GM23248 (cell line): ENCODE data around the gene TOLLIP. TPM values are rescaled to one million over a fixed set of nuclear protein-coding genes. Genes with fewer than 3 reads are reported as not detected.

Experiments used
- DNase-seq: peaks from one replicate; pipeline ENCODE4 v3.0.0-alpha.2; 2015
- H2AFZ ChIP-seq: fragments of 200-600 bp; sonication (generic); 2 replicates; pipeline ENCODE4 v1.6.1; 2016; ENCODE audit warnings: antibody characterized with exemption
- H3F3A ChIP-seq: fragments of 200-600 bp; sonication (generic); 2 replicates; pipeline ENCODE4 v1.6.1; 2016; ENCODE audit warnings: mild to moderate bottlenecking, antibody characterized with exemption, mixed run types; ENCODE audit not compliant: insufficient read depth
- H3K27ac ChIP-seq: fragments of 200-600 bp; sonication (generic); 2 replicates; pipeline ENCODE4 v1.5.1; 2016; ENCODE audit warnings: mild to moderate bottlenecking
- H3K27me3 ChIP-seq: fragments of 200-600 bp; sonication (generic); replicated peaks from 2 replicates; pipeline ENCODE4 v1.6.1; 2016; ENCODE audit warnings: mild to moderate bottlenecking; ENCODE audit not compliant: insufficient read depth
- H3K36me3 ChIP-seq: fragments of 200-600 bp; sonication (generic); 2 replicates; pipeline ENCODE4 v1.6.1; 2016; ENCODE audit warnings: low read depth, mild to moderate bottlenecking
- H3K4me1 ChIP-seq: fragments of 200-600 bp; sonication (generic); 2 replicates; pipeline ENCODE4 v1.6.1; 2016; ENCODE audit warnings: mild to moderate bottlenecking; ENCODE audit not compliant: insufficient read depth
- H3K4me2 ChIP-seq: fragments of 200-600 bp; sonication (generic); one replicate; pipeline ENCODE4 v1.6.1; 2016; ENCODE audit warnings: mild to moderate bottlenecking; ENCODE audit not compliant: unreplicated experiment
- H3K4me3 ChIP-seq: fragments of 200-600 bp; sonication (generic); 2 replicates; pipeline ENCODE4 v1.5.1; 2016; ENCODE audit warnings: mild to moderate bottlenecking
- H3K79me2 ChIP-seq: fragments of 200-600 bp; sonication (generic); 2 replicates; pipeline ENCODE4 v1.6.1; 2016; ENCODE audit warnings: mild to moderate bottlenecking; ENCODE audit not compliant: insufficient read depth
- H3K9ac ChIP-seq: fragments of 200-600 bp; sonication (generic); 2 replicates; pipeline ENCODE4 v1.6.1; 2016; ENCODE audit warnings: mild to moderate bottlenecking
- H3K9me2 ChIP-seq: fragments of 200-600 bp; sonication (generic); 2 replicates; pipeline ENCODE4 v1.6.1; 2016; ENCODE audit warnings: mixed run types, mild to moderate bottlenecking, moderate library complexity; ENCODE audit not compliant: insufficient read depth
- H3K9me3 ChIP-seq: fragments of 200-600 bp; sonication (generic); one replicate; pipeline ENCODE4 v1.6.1; 2017; ENCODE audit warnings: low read depth
- H4K20me1 ChIP-seq: fragments of 200-600 bp; sonication (generic); 2 replicates; pipeline ENCODE4 v1.6.0; 2016; ENCODE audit not compliant: insufficient read depth
- EZH2 ChIP-seq: fragments of 200-600 bp; sonication (generic); IDR thresholded peaks from 2 replicates; pipeline ENCODE4 v1.6.1; 2018; ENCODE audit warnings: antibody characterized with exemption, mild to moderate bottlenecking; ENCODE audit not compliant: insufficient read depth, poor library complexity, severe bottlenecking
- EZH2phosphoT487 ChIP-seq: fragments of 200-600 bp; sonication (generic); IDR thresholded peaks from 2 replicates; pipeline ENCODE4 v1.6.1; 2018; ENCODE audit warnings: antibody characterized with exemption, moderate library complexity, mild to moderate bottlenecking, low read depth; ENCODE audit not compliant: insufficient read depth
- WGBS, 2 experiments: methylation state at CpG; one replicate each; pipeline ENCODE4 v1.1.6; 2015 to 2017; ENCODE audit warnings: low lambda C conversion rate in 2 of 2, low coverage in 1 of 2; ENCODE audit errors: missing lambda C conversion rate in 2 of 2; 5-methylcytosine and 5-hydroxymethylcytosine counted together
- in situ Hi-C: fragments of 300-500 bp; cut with MboI; formaldehyde crosslinking; loops from 2 replicates; pipeline ENCODE4 v1.15.0; 2020
- polyA plus RNA-seq: library from polyadenylated mRNA; unstranded; fragments of >200 nt; fragmentation: Nextera tagmentation; extraction: Ambion mirVana; gene quantifications from 2 replicates; pipeline ENCODE4 v1.2.1, GENCODE V29; 2016
- total RNA-seq: library from RNA; depleted of rRNA; stranded (reverse); fragments of >200 nt; shearing (Covaris generic); gene quantifications from 2 replicates; pipeline ENCODE4 v1.2.3, GENCODE V29; 2014

The TOLLIP gene
- total and polyA plus RNA-seq, 2 experiments from 2014 or later, result 27.3 to 57.7 TPM

GRCh38 chr11:1323774-1324173 lies 14.3 kb upstream of the TOLLIP start:
- Histone ChIP-seq H3F3A (no peaks in the 10 kb centered on the region), H3K9me3 (no peaks in the 10 kb centered on the region), H3K9me2 (no peaks in the 10 kb centered on the region), H3K4me1 (no peaks in the 10 kb centered on the region), H3K27ac (no peak overlapping the region), H3K9ac (no peak overlapping the region), H3K36me3 (no peaks in the 10 kb centered on the region), H3K27me3 (peaks cover 14% of the 10 kb centered on the region; the same call in 1 of the 2 replicates), H2AFZ (no peak overlapping the region), H3K4me3 (no peak overlapping the region), H3K79me2 (no peaks in the 10 kb centered on the region), H3K4me2 (no peak overlapping the region), H4K20me1 (no peaks in the 10 kb centered on the region)
- no peak for DNase-seq
- WGBS, 2 experiments, result 76 to 79% methylated on average over 3 of the region's 3 CpGs
- TF ChIP-seq EZH2phosphoT487 (no peak), EZH2 (no peak)
- in situ Hi-C loops, result no loop called here

- H3K9ac ChIP-seq, result no peak overlapping the region
- H4K20me1 ChIP-seq, result no peaks in the 10 kb centered on the region
- H3K27ac ChIP-seq, result no peak overlapping the region
- no peaks in the 10 kb centered on the region for H3K79me2 ChIP-seq
- no peak overlapping the region for H2AFZ ChIP-seq
- no peaks in the 10 kb centered on the region for H3K9me3 ChIP-seq
- no peak for DNase-seq
- TF ChIP-seq EZH2, result no peak
- no peak for TF ChIP-seq EZH2phosphoT487
- H3K4me1 ChIP-seq, result no peaks in the 10 kb centered on the region
- in situ Hi-C loops, result no loop called here
- no peaks in the 10 kb centered on the region for H3K36me3 ChIP-seq
- no peak overlapping the region for H3K4me2 ChIP-seq
- no peaks in the 10 kb centered on the region for H3K9me2 ChIP-seq
- no peak overlapping the region for H3K4me3 ChIP-seq
- no peaks in the 10 kb centered on the region for H3F3A ChIP-seq
- H3K27me3 ChIP-seq, result no peaks in the 10 kb centered on the region
- WGBS, 2 experiments, result 71 to 74% methylated on average over 8 of the region's 8 CpGs
These were observed 8.6 kb upstream of the TOLLIP start for GRCh38 chr11:1317993-1318392.

GRCh38 chr11:1317432-1317831 lies 8.0 kb upstream of the TOLLIP start:
- in situ Hi-C loops, result no loop called here
- 83 to 84% methylated on average over 10 of the region's 10 CpGs for WGBS, 2 experiments
- H3K27ac ChIP-seq, result no peak overlapping the region

GRCh38 chr11:1310772-1311468 lies 1.5 kb upstream of the TOLLIP start:
- WGBS, 2 experiments, result 87 to 89% methylated on average over 15 of the region's 15 CpGs
- in situ Hi-C loops, result no loop called here
- Histone ChIP-seq H3K27me3 (no peaks in the 10 kb centered on the region), H3K4me2 (peak overlapping the region; percentile 68), H3K9me2 (no peaks in the 10 kb centered on the region), H3K9ac (no peak overlapping the region), H3K36me3 (no peaks in the 10 kb centered on the region), H4K20me1 (no peaks in the 10 kb centered on the region), H3F3A (no peaks in the 10 kb centered on the region), H3K9me3 (peaks cover 3% of the 10 kb centered on the region), H3K27ac (no peak overlapping the region), H3K4me3 (peak overlapping the region; percentile 72), H2AFZ (peak overlapping the region; percentile 86; the same call in 1 of the 2 replicates), H3K79me2 (peaks cover 29% of the 10 kb centered on the region), H3K4me1 (peaks cover 5% of the 10 kb centered on the region)
- no peak for TF ChIP-seq EZH2phosphoT487
- TF ChIP-seq EZH2, result no peak
- DNase-seq, result no peak

More at GRCh38 chr11:1317432-1317831, 8.0 kb upstream of the TOLLIP start:
- H3K4me2 ChIP-seq, result no peak overlapping the region
- no peak for DNase-seq
- H3F3A ChIP-seq, result no peaks in the 10 kb centered on the region
- H3K79me2 ChIP-seq, result no peaks in the 10 kb centered on the region
- no peak overlapping the region for H3K9ac ChIP-seq
- no peak overlapping the region for H3K4me3 ChIP-seq
- no peaks in the 10 kb centered on the region for H3K9me2 ChIP-seq
- no peaks in the 10 kb centered on the region for H4K20me1 ChIP-seq
- H2AFZ ChIP-seq, result no peak overlapping the region
- no peaks in the 10 kb centered on the region for H3K9me3 ChIP-seq
- TF ChIP-seq EZH2 (no peak), EZH2phosphoT487 (no peak)
- no peaks in the 10 kb centered on the region for H3K4me1 ChIP-seq
- H3K36me3 ChIP-seq, result no peaks in the 10 kb centered on the region
- H3K27me3 ChIP-seq, result no peaks in the 10 kb centered on the region
